H9 (cell line): ENCODE results near the gene AQP11. TPM values are rescaled to one million over a fixed set of nuclear protein-coding genes. Genes with fewer than 3 reads are reported as not detected.

Source experiments
- DNase-seq: peaks from one replicate; pipeline ENCODE4 v3.0.0-alpha.2; 2017
- H2AFZ ChIP-seq: one replicate; pipeline ENCODE4 v1.6.1; 2013; ENCODE audit warnings: mild to moderate bottlenecking, low read length, control low read depth, moderate library complexity
- H2AK5ac ChIP-seq: 2 replicates; pipeline ENCODE4 v1.6.1; 2013; ENCODE audit warnings: low read length, control low read depth, mixed read lengths; ENCODE audit not compliant: insufficient read length
- H2BK120ac ChIP-seq: one replicate; pipeline ENCODE4 v1.6.1; 2013; ENCODE audit warnings: low read depth, mild to moderate bottlenecking, low read length, control low read depth, inconsistent platforms; ENCODE audit not compliant: poor library complexity, severe bottlenecking
- H2BK12ac ChIP-seq: 2 replicates; pipeline ENCODE4 v1.6.1; 2013; ENCODE audit warnings: low read length, control low read depth, mixed read lengths, low read depth; ENCODE audit not compliant: insufficient read length
- H2BK15ac ChIP-seq: 2 replicates; pipeline ENCODE4 v1.6.1; 2013; ENCODE audit warnings: low read depth, low read length, control low read depth
- H2BK20ac ChIP-seq: one replicate; pipeline ENCODE4 v1.6.1; 2013; ENCODE audit warnings: low read depth, mild to moderate bottlenecking, low read length, control low read depth, inconsistent platforms; ENCODE audit not compliant: poor library complexity, severe bottlenecking
- H2BK5ac ChIP-seq: 2 replicates; pipeline ENCODE4 v1.6.1; 2013; ENCODE audit warnings: low read length, control low read depth, mixed read lengths; ENCODE audit not compliant: insufficient read length
- H3K14ac ChIP-seq: 2 replicates; pipeline ENCODE4 v1.6.1; 2013; ENCODE audit warnings: low read length, control low read depth; ENCODE audit not compliant: insufficient read depth
- H3K18ac ChIP-seq: 2 replicates; pipeline ENCODE4 v1.6.1; 2013; ENCODE audit warnings: low read depth, mild to moderate bottlenecking, mixed read lengths, low read length, control low read depth; ENCODE audit not compliant: insufficient read length
- H3K23ac ChIP-seq: 2 replicates; pipeline ENCODE4 v1.6.1; 2013; ENCODE audit warnings: low read length, control low read depth, mixed read lengths, low read depth; ENCODE audit not compliant: insufficient read length
- H3K23me2 ChIP-seq: 2 replicates; pipeline ENCODE4 v1.6.1; 2013; ENCODE audit warnings: low read depth, mild to moderate bottlenecking, mixed read lengths, low read length, control low read depth; ENCODE audit not compliant: insufficient read length, poor library complexity, severe bottlenecking
- H3K27ac ChIP-seq: 2 replicates; pipeline ENCODE4 v1.5.1; 2013; ENCODE audit warnings: low read length, control low read depth, mixed read lengths, low read depth; ENCODE audit not compliant: insufficient read length
- H3K27me3 ChIP-seq: 2 replicates; pipeline ENCODE4 v1.6.1; 2013; ENCODE audit warnings: low read length, control low read depth, inconsistent platforms; ENCODE audit not compliant: insufficient read depth
- H3K4ac ChIP-seq: 2 replicates; pipeline ENCODE4 v1.6.1; 2013; ENCODE audit warnings: low read depth, mild to moderate bottlenecking, control low read depth, inconsistent platforms, low read length, moderate library complexity
- H3K4me1 ChIP-seq: 2 replicates; pipeline ENCODE4 v1.6.1; 2013; ENCODE audit warnings: low read length, control low read depth, inconsistent platforms; ENCODE audit not compliant: insufficient read depth
- H3K4me2 ChIP-seq: 2 replicates; pipeline ENCODE4 v1.6.1; 2013; ENCODE audit warnings: low read length, control low read depth, mixed read lengths; ENCODE audit not compliant: insufficient read length, insufficient read depth
- H3K56ac ChIP-seq: 2 replicates; pipeline ENCODE4 v1.6.1; 2013; ENCODE audit warnings: low read depth, mild to moderate bottlenecking, mixed read lengths, low read length, control low read depth; ENCODE audit not compliant: insufficient read length
- H3K79me1 ChIP-seq: 2 replicates; pipeline ENCODE4 v1.6.1; 2013; ENCODE audit warnings: low read depth, mild to moderate bottlenecking, moderate library complexity, low read length, control low read depth, inconsistent platforms; ENCODE audit not compliant: insufficient read depth, poor library complexity, severe bottlenecking
- H3K79me2 ChIP-seq: 2 replicates; pipeline ENCODE4 v1.6.1; 2013; ENCODE audit warnings: low read length, control low read depth, inconsistent platforms; ENCODE audit not compliant: insufficient read depth
- H3K9ac ChIP-seq: 2 replicates; pipeline ENCODE4 v1.6.1; 2013; ENCODE audit warnings: low read length, control low read depth, mixed read lengths; ENCODE audit not compliant: insufficient read length; ENCODE audit errors: extremely low read depth
- H3K9me3 ChIP-seq: one replicate; pipeline ENCODE4 v1.6.1; 2013; ENCODE audit warnings: low read depth, low read length, inconsistent platforms; ENCODE audit not compliant: control insufficient read depth
- H3T11ph ChIP-seq: one replicate; pipeline ENCODE4 v1.6.1; 2013; ENCODE audit warnings: mild to moderate bottlenecking, low read length, control low read depth, inconsistent platforms
- H4K20me1 ChIP-seq: one replicate; pipeline ENCODE4 v1.6.1; 2013; ENCODE audit not compliant: control insufficient read depth, insufficient read length, insufficient read depth
- H4K5ac ChIP-seq: 2 replicates; pipeline ENCODE4 v1.6.1; 2013; ENCODE audit warnings: low read depth, mild to moderate bottlenecking, mixed read lengths, low read length, control low read depth; ENCODE audit not compliant: insufficient read length
- H4K8ac ChIP-seq: replicated peaks from 2 replicates; pipeline ENCODE4 v1.6.1; 2013; ENCODE audit warnings: low read length, control low read depth, mixed read lengths, low read depth; ENCODE audit not compliant: insufficient read length
- H4K91ac ChIP-seq: 2 replicates; pipeline ENCODE4 v1.6.1; 2013; ENCODE audit warnings: low read depth, mild to moderate bottlenecking, moderate library complexity, mixed read lengths, low read length, control low read depth; ENCODE audit not compliant: insufficient read length
- H3K27ac Mint-ChIP-seq, 3 experiments: 2 replicates in 2 of 3; 3 replicates in 1 of 3; pipeline ENCODE4 v1.8.0; 2020 to 2021; ENCODE audit warnings: mixed read lengths in 3 of 3, mild to moderate bottlenecking in 1 of 3, moderate library complexity in 1 of 3
- H3K27me3 Mint-ChIP-seq: 2 replicates; pipeline ENCODE4 v1.8.0; 2021; ENCODE audit warnings: low read depth, mild to moderate bottlenecking, moderate library complexity, mixed read lengths
- H3K36me3 Mint-ChIP-seq, 3 experiments: 2 replicates in 2 of 3; 3 replicates in 1 of 3; pipeline ENCODE4 v1.8.0; 2020 to 2021; ENCODE audit warnings: low read depth in 3 of 3, mixed read lengths in 3 of 3; ENCODE audit not compliant: insufficient read depth in 1 of 3
- H3K4me1 Mint-ChIP-seq, 2 experiments: 2 replicates each; pipeline ENCODE4 v1.8.0; 2020; ENCODE audit warnings: mixed read lengths in 2 of 2
- H3K4me3 Mint-ChIP-seq, 2 experiments: 2 replicates in 1 of 2; 3 replicates in 1 of 2; pipeline ENCODE4 v1.8.0; 2020 to 2021; ENCODE audit warnings: mild to moderate bottlenecking in 2 of 2, mixed read lengths in 2 of 2, moderate library complexity in 1 of 2
- H3K9me3 Mint-ChIP-seq, 2 experiments: 2 replicates in 1 of 2; 3 replicates in 1 of 2; pipeline ENCODE4 v1.8.0; 2020; ENCODE audit warnings: mild to moderate bottlenecking in 2 of 2, mixed read lengths in 2 of 2, moderate library complexity in 1 of 2
- WGBS: extraction: QIAGEN DNeasy Blood & Tissue Kit; methylation state at CpG from one replicate; pipeline ENCODE4 v1.1.7; 2013; ENCODE audit warnings: missing lambda C conversion rate, low lambda C conversion rate, mixed read lengths; ENCODE audit not compliant: insufficient read length; ENCODE audit errors: extremely low coverage; 5-methylcytosine and 5-hydroxymethylcytosine counted together
- total RNA-seq: library from RNA; stranded (reverse); gene quantifications from 2 replicates; pipeline ENCODE4 v1.2.1, GENCODE V29; 2021
- TF ChIP-seq, protein P1 (sequence below): fragments of 200-600 bp; sonication (generic); conservative IDR thresholded peaks from 3 replicates; pipeline ENCODE4 v1.8.0; 2021; ENCODE audit warnings: antibody characterized with exemption, mild to moderate bottlenecking

AQP11 gene
- total RNA-seq, 1 experiment from 2014 or later = 1.1 TPM

- H2BK12ac ChIP-seq = no peak overlapping the region
- no peak overlapping the region for H3K27ac ChIP-seq
- no peaks in the 10 kb centered on the region for H3K79me2 ChIP-seq
- H3K4me2 ChIP-seq = no peak overlapping the region
- H3K14ac ChIP-seq = no peak overlapping the region
- H2AK5ac ChIP-seq = no peak overlapping the region
- H4K5ac ChIP-seq = no peak overlapping the region
- H3K9me3 ChIP-seq = no peaks in the 10 kb centered on the region
- WGBS = no CpG with 5 or more reads among the region's 3 CpGs
- no peak overlapping the region for H3K27ac Mint-ChIP-seq
- H3K4me1 ChIP-seq = no peaks in the 10 kb centered on the region
- no peaks in the 10 kb centered on the region for H3K23me2 ChIP-seq
- 0 out of 5 replicates have a peak, but pooled peaks cover 0 to 2% of the 10 kb centered on the region in 2 experiments for H3K9me3 Mint-ChIP-seq
- no peak overlapping the region for H2BK15ac ChIP-seq
- TF ChIP-seq, protein P1, sequence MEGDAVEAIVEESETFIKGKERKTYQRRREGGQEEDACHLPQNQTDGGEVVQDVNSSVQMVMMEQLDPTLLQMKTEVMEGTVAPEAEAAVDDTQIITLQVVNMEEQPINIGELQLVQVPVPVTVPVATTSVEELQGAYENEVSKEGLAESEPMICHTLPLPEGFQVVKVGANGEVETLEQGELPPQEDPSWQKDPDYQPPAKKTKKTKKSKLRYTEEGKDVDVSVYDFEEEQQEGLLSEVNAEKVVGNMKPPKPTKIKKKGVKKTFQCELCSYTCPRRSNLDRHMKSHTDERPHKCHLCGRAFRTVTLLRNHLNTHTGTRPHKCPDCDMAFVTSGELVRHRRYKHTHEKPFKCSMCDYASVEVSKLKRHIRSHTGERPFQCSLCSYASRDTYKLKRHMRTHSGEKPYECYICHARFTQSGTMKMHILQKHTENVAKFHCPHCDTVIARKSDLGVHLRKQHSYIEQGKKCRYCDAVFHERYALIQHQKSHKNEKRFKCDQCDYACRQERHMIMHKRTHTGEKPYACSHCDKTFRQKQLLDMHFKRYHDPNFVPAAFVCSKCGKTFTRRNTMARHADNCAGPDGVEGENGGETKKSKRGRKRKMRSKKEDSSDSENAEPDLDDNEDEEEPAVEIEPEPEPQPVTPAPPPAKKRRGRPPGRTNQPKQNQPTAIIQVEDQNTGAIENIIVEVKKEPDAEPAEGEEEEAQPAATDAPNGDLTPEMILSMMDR = no peak
- no peak for DNase-seq
- H4K8ac ChIP-seq = no peak overlapping the region
- no peak overlapping the region for H3K23ac ChIP-seq
- H3K4me1 Mint-ChIP-seq = peaks cover 2 to 4% of the 10 kb centered on the region in 2 experiments; a peak in 3 of 4 replicates
- no peak overlapping the region for H3K4me3 Mint-ChIP-seq
- H3K27me3 Mint-ChIP-seq = no peaks in the 10 kb centered on the region
- no peak overlapping the region for H3K56ac ChIP-seq
- H3K4ac ChIP-seq = no peak overlapping the region
- H3T11ph ChIP-seq = no peak overlapping the region
- H3K27me3 ChIP-seq = no peaks in the 10 kb centered on the region
- no peaks in the 10 kb centered on the region for H3K36me3 Mint-ChIP-seq
- no peaks in the 10 kb centered on the region for H3K79me1 ChIP-seq
- no peak overlapping the region for H2BK5ac ChIP-seq
- no peak overlapping the region for H2AFZ ChIP-seq
- no peak overlapping the region for H4K91ac ChIP-seq
- no peak overlapping the region for H3K18ac ChIP-seq
- no peak overlapping the region for H2BK20ac ChIP-seq
- no peak overlapping the region for H3K9ac ChIP-seq
- H2BK120ac ChIP-seq = no peak overlapping the region
- no peaks in the 10 kb centered on the region for H4K20me1 ChIP-seq
These were observed 60.4 kb downstream of the AQP11 start for GRCh38 chr11:77650123-77650522.
